ENCODE measurements around the gene GPC3.

The GPC3 gene

GRCh38 chrX:133580625-133581024 lies 404.8 kb downstream of the GPC3 start:
- no peak overlapping the region for H3K4me3 ChIP-seq (ENCODE audit: low read depth, low read length)

GRCh38 chrX:133579631-133580030 lies 405.8 kb downstream of the GPC3 start:
- no peak overlapping the region for H3K4me3 ChIP-seq (ENCODE audit: low read depth, low read length)

GRCh38 chrX:133576876-133577275 lies 408.5 kb downstream of the GPC3 start:
- H3K4me3 ChIP-seq (ENCODE audit: low read depth, low read length): no peak overlapping the region

- no peak overlapping the region for H3K4me3 ChIP-seq (ENCODE audit: low read depth, low read length)
These were observed 409.8 kb downstream of the GPC3 start for GRCh38 chrX:133575501-133576136.

GRCh38 chrX:133574716-133575115 lies 410.7 kb downstream of the GPC3 start:
- H3K4me3 ChIP-seq (ENCODE audit: low read depth, low read length): no peak overlapping the region

GRCh38 chrX:133570549-133570948 lies 414.8 kb downstream of the GPC3 start:
- H3K4me3 ChIP-seq (ENCODE audit: low read depth, low read length): no peak overlapping the region

GRCh38 chrX:133569217-133569616 lies 416.2 kb downstream of the GPC3 start:
- no peak overlapping the region for H3K4me3 ChIP-seq (ENCODE audit: low read depth, low read length)

GRCh38 chrX:133568109-133568508 lies 417.3 kb downstream of the GPC3 start:
- no peak overlapping the region for H3K4me3 ChIP-seq (ENCODE audit: low read depth, low read length)

GRCh38 chrX:133566876-133567275 lies 418.5 kb downstream of the GPC3 start:
- H3K4me3 ChIP-seq (ENCODE audit: low read depth, low read length): no peak overlapping the region

- no peak overlapping the region for H3K4me3 ChIP-seq (ENCODE audit: low read depth, low read length)
These were observed 421.7 kb downstream of the GPC3 start for GRCh38 chrX:133563705-133564104.

GRCh38 chrX:133561251-133561650 lies 424.1 kb downstream of the GPC3 start:
- no peak overlapping the region for H3K4me3 ChIP-seq (ENCODE audit: low read depth, low read length)

- no peak overlapping the region for H3K4me3 ChIP-seq (ENCODE audit: low read depth, low read length)
These were observed 425.5 kb downstream of the GPC3 start for GRCh38 chrX:133559909-133560308.

GRCh38 chrX:133555782-133556458 lies 429.5 kb downstream of the GPC3 start:
- no peak overlapping the region for H3K4me3 ChIP-seq (ENCODE audit: low read depth, low read length)

GRCh38 chrX:133550665-133551485 lies 434.5 kb downstream of the GPC3 start:
- H3K4me3 ChIP-seq (ENCODE audit: low read depth, low read length): no peak overlapping the region

GRCh38 chrX:133549295-133549933 lies 436.0 kb downstream of the GPC3 start:
- no peak overlapping the region for H3K4me3 ChIP-seq (ENCODE audit: low read depth, low read length)

- no peak overlapping the region for H3K4me3 ChIP-seq (ENCODE audit: low read depth, low read length)
These were observed 439.0 kb downstream of the GPC3 start for GRCh38 chrX:133546441-133546840.

- H3K4me3 ChIP-seq (ENCODE audit: low read depth, low read length): no peak overlapping the region
These were observed 440.6 kb downstream of the GPC3 start for GRCh38 chrX:133544778-133545177.

GRCh38 chrX:133544115-133544514 lies 441.3 kb downstream of the GPC3 start:
- H3K4me3 ChIP-seq (ENCODE audit: low read depth, low read length): no peak overlapping the region

- no peak overlapping the region for H3K4me3 ChIP-seq (ENCODE audit: low read depth, low read length)
These were observed 441.7 kb downstream of the GPC3 start for GRCh38 chrX:133543654-133544053.

- H3K4me3 ChIP-seq (ENCODE audit: low read depth, low read length): no peak overlapping the region
These were observed 442.9 kb downstream of the GPC3 start for GRCh38 chrX:133542476-133542875.

GRCh38 chrX:133541021-133541420 lies 444.4 kb downstream of the GPC3 start:
- no peak overlapping the region for H3K4me3 ChIP-seq (ENCODE audit: low read depth, low read length)
